ENCODE measurements around the gene PTPRK.

DNA sequence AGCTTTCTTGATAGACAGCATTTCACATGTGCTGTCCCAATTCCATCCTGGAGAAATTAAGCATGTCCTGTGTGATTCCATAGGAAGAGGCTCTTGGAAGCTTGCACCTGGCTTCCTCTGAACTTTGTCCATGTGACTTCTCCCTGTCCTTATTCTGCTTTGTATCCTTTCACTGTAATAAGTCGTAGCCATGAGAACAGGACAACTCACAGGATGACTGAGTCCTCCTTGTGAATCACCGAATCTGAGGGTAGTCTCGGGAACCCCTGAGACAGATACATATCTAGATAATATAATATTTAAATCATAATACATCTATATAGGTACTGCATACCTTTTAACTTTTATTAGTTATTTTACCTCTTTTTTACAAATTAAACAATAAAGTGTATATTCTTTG lies 462.9 kb downstream of the PTPRK start:
- TF ChIP-seq, protein P1, sequence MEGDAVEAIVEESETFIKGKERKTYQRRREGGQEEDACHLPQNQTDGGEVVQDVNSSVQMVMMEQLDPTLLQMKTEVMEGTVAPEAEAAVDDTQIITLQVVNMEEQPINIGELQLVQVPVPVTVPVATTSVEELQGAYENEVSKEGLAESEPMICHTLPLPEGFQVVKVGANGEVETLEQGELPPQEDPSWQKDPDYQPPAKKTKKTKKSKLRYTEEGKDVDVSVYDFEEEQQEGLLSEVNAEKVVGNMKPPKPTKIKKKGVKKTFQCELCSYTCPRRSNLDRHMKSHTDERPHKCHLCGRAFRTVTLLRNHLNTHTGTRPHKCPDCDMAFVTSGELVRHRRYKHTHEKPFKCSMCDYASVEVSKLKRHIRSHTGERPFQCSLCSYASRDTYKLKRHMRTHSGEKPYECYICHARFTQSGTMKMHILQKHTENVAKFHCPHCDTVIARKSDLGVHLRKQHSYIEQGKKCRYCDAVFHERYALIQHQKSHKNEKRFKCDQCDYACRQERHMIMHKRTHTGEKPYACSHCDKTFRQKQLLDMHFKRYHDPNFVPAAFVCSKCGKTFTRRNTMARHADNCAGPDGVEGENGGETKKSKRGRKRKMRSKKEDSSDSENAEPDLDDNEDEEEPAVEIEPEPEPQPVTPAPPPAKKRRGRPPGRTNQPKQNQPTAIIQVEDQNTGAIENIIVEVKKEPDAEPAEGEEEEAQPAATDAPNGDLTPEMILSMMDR (IDR thresholded peaks at IDR 0.05; ENCODE audit: low read depth, low read length), result no peak
- no peak for TF ChIP-seq EZH2phosphoT487 (IDR thresholded peaks at IDR 0.05; ENCODE audit: low read depth)

Data from OCI-LY3 (cell line).